Lung (tissue), 12 donors: ENCODE results near the gene PTX3. TPM values are rescaled to one million over a fixed set of nuclear protein-coding genes. Genes with fewer than 3 reads are reported as not detected.

Experiments used
- ATAC-seq: fragments of 200-7000 bp; cut with Tn5 transposase; one replicate; pipeline ENCODE4 v1.9.1; 2020; ENCODE audit warnings: moderate number of reproducible peaks; ENCODE audit not compliant: insufficient read depth, low FRiP score
- DNase-seq, 3 donors: peaks; one replicate each; pipeline ENCODE4 v3.0.0-alpha.2; 2013 to 2017
- H3K27ac ChIP-seq, 2 donors: one replicate each; pipeline ENCODE4 v1.5.1; 2013; ENCODE audit warnings: mild to moderate bottlenecking in 2 of 2, moderate library complexity in 2 of 2, control low read depth in 1 of 2, inconsistent platforms in 1 of 2, low read depth in 1 of 2, low read length in 1 of 2
- H3K27me3 ChIP-seq, 3 donors: one replicate each; pipeline ENCODE4 v1.5.1; 2013; ENCODE audit warnings: low read length in 2 of 3; ENCODE audit not compliant: control insufficient read depth in 3 of 3, insufficient read depth in 3 of 3
- H3K36me3 ChIP-seq, 4 donors: one replicate each; pipeline ENCODE4 v1.5.1; 2013; ENCODE audit warnings: low read length in 4 of 4, mild to moderate bottlenecking in 1 of 4, moderate library complexity in 1 of 4; ENCODE audit not compliant: control insufficient read depth in 4 of 4, insufficient read depth in 4 of 4
- H3K4me1 ChIP-seq, 5 donors: one replicate each; pipeline ENCODE4 v1.5.1; 2013; ENCODE audit warnings: low read length in 5 of 5, mild to moderate bottlenecking in 2 of 5, moderate library complexity in 1 of 5; ENCODE audit not compliant: control insufficient read depth in 5 of 5, insufficient read depth in 5 of 5
- H3K4me3 ChIP-seq: one replicate; pipeline ENCODE4 v1.5.1; 2013; ENCODE audit warnings: mild to moderate bottlenecking, control low read depth, moderate library complexity
- H3K9ac ChIP-seq, 2 donors: one replicate each; pipeline ENCODE4 v1.5.1; 2013; ENCODE audit warnings: low read length in 2 of 2, control low read depth in 1 of 2; ENCODE audit not compliant: insufficient read depth in 1 of 2
- H3K9me3 ChIP-seq, 4 donors: one replicate each; pipeline ENCODE4 v1.5.1; 2013; ENCODE audit warnings: low read length in 3 of 4, mild to moderate bottlenecking in 1 of 4, moderate library complexity in 1 of 4; ENCODE audit not compliant: control insufficient read depth in 4 of 4, insufficient read depth in 3 of 4
- WGBS, 2 donors: extraction: QIAGEN DNeasy Blood & Tissue Kit; methylation state at CpG; one replicate each; pipeline ENCODE4 v1.1.7; 2013; 5-methylcytosine and 5-hydroxymethylcytosine counted together
- polyA plus RNA-seq, 2 donors: library from polyadenylated mRNA; stranded (reverse); fragments of 200-250 nt; gene quantifications; one replicate each; pipeline ENCODE4 v1.2.1, GENCODE V29; 2013
- total RNA-seq, 2 donors: library from RNA; depleted of rRNA in 1 of 2; stranded (reverse); fragments of >200 nt in 1 of 2; gene quantifications; one replicate each; pipeline ENCODE4 v1.2.1, GENCODE V29; 2014 to 2021
- TF ChIP-seq, protein P1 (sequence below): IDR thresholded peaks from 2 replicates; pipeline ENCODE4 v1.5.1; 2012; ENCODE audit warnings: mild to moderate bottlenecking; ENCODE audit errors: control extremely low read depth, extremely low read depth
- donor health status: control.
- donor health status: control.
- donor health status: Bipolar disorder and iron deficiency.
- donor health status: healthy.
- donor health status: DM: yes; HTN: yes; CAD: no.

The PTX3 gene
- total and polyA plus RNA-seq, 4 donors, result 4.1 to 626 (median 26.1) TPM

DNA sequence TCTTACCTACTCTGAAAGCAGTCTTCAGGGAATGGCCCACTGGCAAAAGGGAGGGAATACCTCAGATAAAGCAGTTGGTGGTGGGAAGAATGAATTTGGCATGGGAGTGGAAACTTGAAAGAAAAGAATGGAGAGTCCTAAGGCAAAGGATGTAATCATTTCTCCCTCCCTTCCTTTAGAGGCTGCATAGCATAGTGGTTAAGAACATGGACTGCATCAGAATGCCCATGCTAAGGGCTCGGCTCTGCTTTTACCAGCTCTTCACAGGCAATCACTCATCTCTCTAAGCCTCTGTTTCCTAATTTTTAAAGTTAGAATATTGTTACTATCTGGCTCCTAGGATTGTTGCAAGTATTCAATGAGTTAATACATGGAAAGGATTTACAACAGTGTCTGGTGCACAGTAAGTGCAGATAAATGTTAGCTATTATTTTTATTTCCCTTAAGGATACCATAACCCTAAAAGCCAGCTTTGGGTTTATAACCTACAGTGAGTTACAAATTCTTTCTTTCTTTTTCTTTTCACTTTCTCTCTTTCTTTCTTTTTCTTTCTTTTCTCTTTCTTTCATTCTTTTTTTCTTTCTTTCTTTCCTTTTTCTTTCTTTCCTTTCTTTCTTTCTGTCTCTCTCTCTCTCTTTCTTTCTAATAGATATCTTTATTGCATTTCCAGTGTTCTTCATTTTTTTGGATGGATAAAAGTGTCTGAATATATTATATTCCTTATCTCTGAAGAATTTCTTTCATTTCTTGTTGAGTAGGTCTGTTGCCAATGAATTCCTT, 43.0 kb downstream of the PTX3 start:
- peaks cover 0 to 3% (median 0%) of the 10 kb centered on the region in 4 donors for H3K9me3 ChIP-seq
- WGBS, 2 donors, result 82 to 88% methylated on average over 1 of the region's 1 CpG
- no peak overlapping the region for H3K4me3 ChIP-seq
- TF ChIP-seq, protein P1, sequence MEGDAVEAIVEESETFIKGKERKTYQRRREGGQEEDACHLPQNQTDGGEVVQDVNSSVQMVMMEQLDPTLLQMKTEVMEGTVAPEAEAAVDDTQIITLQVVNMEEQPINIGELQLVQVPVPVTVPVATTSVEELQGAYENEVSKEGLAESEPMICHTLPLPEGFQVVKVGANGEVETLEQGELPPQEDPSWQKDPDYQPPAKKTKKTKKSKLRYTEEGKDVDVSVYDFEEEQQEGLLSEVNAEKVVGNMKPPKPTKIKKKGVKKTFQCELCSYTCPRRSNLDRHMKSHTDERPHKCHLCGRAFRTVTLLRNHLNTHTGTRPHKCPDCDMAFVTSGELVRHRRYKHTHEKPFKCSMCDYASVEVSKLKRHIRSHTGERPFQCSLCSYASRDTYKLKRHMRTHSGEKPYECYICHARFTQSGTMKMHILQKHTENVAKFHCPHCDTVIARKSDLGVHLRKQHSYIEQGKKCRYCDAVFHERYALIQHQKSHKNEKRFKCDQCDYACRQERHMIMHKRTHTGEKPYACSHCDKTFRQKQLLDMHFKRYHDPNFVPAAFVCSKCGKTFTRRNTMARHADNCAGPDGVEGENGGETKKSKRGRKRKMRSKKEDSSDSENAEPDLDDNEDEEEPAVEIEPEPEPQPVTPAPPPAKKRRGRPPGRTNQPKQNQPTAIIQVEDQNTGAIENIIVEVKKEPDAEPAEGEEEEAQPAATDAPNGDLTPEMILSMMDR, result no peak
- DNase-seq (no peak), ATAC-seq (no peak)
- H3K27ac ChIP-seq, result no peak overlapping the region
- no peaks in the 10 kb centered on the region for H3K4me1 ChIP-seq
- no peak overlapping the region for H3K9ac ChIP-seq
- H3K27me3 ChIP-seq, result no peaks in the 10 kb centered on the region
- no peaks in the 10 kb centered on the region for H3K36me3 ChIP-seq

DNA sequence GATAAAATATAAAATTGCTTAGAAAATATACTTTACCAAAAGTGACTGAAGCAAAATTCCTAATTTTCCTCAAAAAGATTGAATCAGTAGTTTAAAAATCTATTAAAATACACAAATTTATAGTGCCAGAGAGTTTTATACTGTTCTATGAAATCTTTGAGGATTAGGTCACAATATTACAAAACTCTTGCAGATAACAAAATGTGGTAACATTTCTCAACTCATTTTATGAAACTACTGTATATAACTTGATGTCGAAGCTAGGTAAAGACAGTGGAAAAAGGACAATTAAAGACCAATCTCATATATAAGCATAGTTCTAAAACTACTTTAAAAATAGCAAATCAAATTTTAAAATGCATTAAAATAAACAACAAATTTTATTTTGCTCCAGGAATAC, 50.7 kb downstream of the PTX3 start:
- no peak for ATAC-seq
- TF ChIP-seq, protein P1, result no peak

DNA sequence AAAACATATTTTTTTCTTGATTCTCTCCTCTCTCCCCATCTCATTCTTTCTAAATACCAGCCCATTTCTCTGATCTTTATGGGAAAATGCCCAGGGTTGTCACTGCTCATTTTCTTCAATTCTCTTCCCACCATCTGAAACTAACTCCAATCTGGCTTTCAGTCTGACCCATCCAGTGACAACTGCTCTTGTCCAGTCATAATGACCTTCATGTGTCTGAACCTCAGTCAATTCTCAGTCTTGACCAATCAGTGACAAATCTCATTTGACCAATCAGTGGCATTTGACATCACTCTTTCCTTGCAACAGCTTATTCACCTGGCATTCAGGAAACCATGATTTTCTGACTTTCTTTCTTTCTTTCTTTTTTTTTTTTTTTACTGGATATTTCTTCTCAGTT, 51.5 kb downstream of the PTX3 start:
- Histone ChIP-seq H3K9me3 (no peaks in the 10 kb centered on the region), H3K9ac (no peak overlapping the region), H3K27ac (no peak overlapping the region), H3K27me3 (no peaks in the 10 kb centered on the region), H3K36me3 (no peaks in the 10 kb centered on the region), H3K4me1 (peaks cover 0 to 3% (median 0%) of the 10 kb centered on the region in 5 donors), H3K4me3 (no peak overlapping the region)
- DNase-seq (no peak), ATAC-seq (no peak)
- TF ChIP-seq, protein P1, result no peak

More for the DNA sequence above, 50.7 kb downstream of the PTX3 start:
- Histone ChIP-seq H3K27me3 (no peaks in the 10 kb centered on the region), H3K27ac (no peak overlapping the region), H3K4me1 (peaks cover 0 to 3% (median 0%) of the 10 kb centered on the region in 5 donors), H3K4me3 (no peak overlapping the region), H3K9me3 (peaks cover 0 to under 1% (median 0%) of the 10 kb centered on the region in 4 donors), H3K9ac (no peak overlapping the region), H3K36me3 (no peaks in the 10 kb centered on the region)
- WGBS, 2 donors, result 30 to 42% methylated on average over 1 of the region's 1 CpG
- no peak for DNase-seq
